SK-N-SH (cell line): Measurements from ENCODE around the gene METTL9. TPM values are rescaled to one million over a fixed set of nuclear protein-coding genes. Genes with fewer than 3 reads are reported as not detected.
"Not testable (repeated sequence)": the region's sequence is repeated elsewhere in the genome, so short reads cannot be mapped to it uniquely, and the experiment has no call there.

ENCODE experiments used
- CTCF ChIA-PET: fragments of 300-600, 350-600 bp; formaldehyde crosslinking; extraction: SDS; loops from one replicate; lab custom pipeline; 2021; lab: Yijun Ruan, JAX
- POLR2A ChIA-PET: fragments of 350-600 bp; sonication (Branson Sonifier 250); formaldehyde crosslinking; extraction: SDS; loops from one replicate; lab custom pipeline; 2020; ENCODE audit warnings: antibody characterized with exemption, inconsistent platforms; lab: Yijun Ruan, JAX
- DNase-seq: peaks from one replicate; pipeline ENCODE4 v3.0.0; 2012
- H2AFZ ChIP-seq: fragments of 200-600 bp; sonication (generic); 2 replicates; pipeline ENCODE4 v1.8.1; 2016; ENCODE audit warnings: antibody characterized with exemption, mild to moderate bottlenecking, low read depth
- H3F3A ChIP-seq: fragments of 200-600 bp; sonication (generic); replicated peaks from 2 replicates; pipeline ENCODE3; 2016; ENCODE audit warnings: antibody characterized with exemption, mild to moderate bottlenecking; ENCODE audit not compliant: insufficient read depth
- H3K27ac ChIP-seq, 2 experiments: fragments of 200-500 bp in 1 of 2; fragments of 200-600 bp in 1 of 2; sonication (Bioruptor generic) in 1 of 2; sonication (generic), shearing (Covaris generic) in 1 of 2; 2 replicates each; pipeline versions ENCODE4 v1.5.1 to v1.6.1; 2014 to 2016; ENCODE audit warnings: low read depth in 2 of 2, inconsistent platforms in 1 of 2, low read length in 1 of 2, mild to moderate bottlenecking in 1 of 2, mixed read lengths in 1 of 2
- H3K27me3 ChIP-seq: fragments of 200-600 bp; sonication (generic), shearing (Covaris generic); 2 replicates; pipeline ENCODE4 v1.6.1; 2016; ENCODE audit warnings: mixed run types; ENCODE audit not compliant: insufficient read depth
- H3K36me3 ChIP-seq, 2 experiments: fragments of 200-500 bp in 1 of 2; fragments of 200-600 bp in 1 of 2; sonication (Bioruptor generic) in 1 of 2; sonication (generic) in 1 of 2; replicated peaks in 1 of 2; 2 replicates each; pipeline versions ENCODE3 to v1.5.1; 2014 to 2016; ENCODE audit warnings: low read length in 1 of 2, mild to moderate bottlenecking in 1 of 2; ENCODE audit not compliant: insufficient read depth in 2 of 2, control insufficient read depth in 1 of 2
- H3K4me1 ChIP-seq, 2 experiments: fragments of 200-500 bp in 1 of 2; fragments of 200-600 bp in 1 of 2; sonication (Bioruptor generic) in 1 of 2; sonication (generic), shearing (Covaris generic) in 1 of 2; 2 replicates each; pipeline versions ENCODE4 v1.5.1 to v1.6.1; 2014 to 2016; ENCODE audit warnings: low read depth in 1 of 2, low read length in 1 of 2, mixed run types in 1 of 2; ENCODE audit not compliant: insufficient read depth in 2 of 2, control insufficient read depth in 1 of 2
- H3K4me2 ChIP-seq: fragments of 200-600 bp; sonication (generic), shearing (Covaris generic); 2 replicates; pipeline ENCODE4 v1.6.1; 2017; ENCODE audit warnings: mixed run types
- H3K4me3 ChIP-seq, 2 experiments: fragments of 200-500 bp in 1 of 2; fragments of 200-600 bp in 1 of 2; sonication (Bioruptor generic) in 1 of 2; sonication (generic), shearing (Covaris generic) in 1 of 2; 2 replicates each; pipeline versions ENCODE4 v1.5.1 to v1.8.1; 2014 to 2016; ENCODE audit warnings: low read depth in 2 of 2, inconsistent platforms in 1 of 2, low read length in 1 of 2, mild to moderate bottlenecking in 1 of 2, mixed read lengths in 1 of 2, moderate library complexity in 1 of 2
- H3K79me2 ChIP-seq: fragments of 200-600 bp; sonication (generic); 2 replicates; pipeline ENCODE4 v1.8.1; 2017; ENCODE audit warnings: mild to moderate bottlenecking; ENCODE audit not compliant: insufficient read depth
- H3K9ac ChIP-seq: fragments of 200-600 bp; sonication (generic); 2 replicates; pipeline ENCODE4 v1.6.1; 2017; ENCODE audit warnings: mixed run types
- H3K9me2 ChIP-seq: fragments of 200-600 bp; sonication (generic); 2 replicates; pipeline ENCODE4 v1.6.1; 2017; ENCODE audit warnings: mixed run types
- H3K9me3 ChIP-seq: fragments of 200-600 bp; sonication (generic); 2 replicates; pipeline ENCODE4 v1.6.1; 2017; ENCODE audit warnings: mixed run types, mild to moderate bottlenecking, moderate library complexity
- H4K20me1 ChIP-seq: fragments of 200-600 bp; sonication (generic); 2 replicates; pipeline ENCODE4 v1.6.1; 2017; ENCODE audit warnings: mild to moderate bottlenecking, mixed run types; ENCODE audit not compliant: insufficient read depth
- CHD2 ChIP-seq: fragments of 150-350 bp; IDR thresholded peaks from 2 replicates; pipeline ENCODE4 v1.6.1; 2018; ENCODE audit warnings: low read length; ENCODE audit not compliant: partially characterized antibody
- ELF1 ChIP-seq: IDR thresholded peaks from 2 replicates; pipeline ENCODE4 v1.4.0; 2012
- EP300 ChIP-seq, 2 experiments: IDR thresholded peaks; 2 replicates each; pipeline versions ENCODE4 v1.4.0 to v1.6.1; 2012; ENCODE audit warnings: borderline replicate concordance in 1 of 2, low read depth in 1 of 2, low read length in 1 of 2
- EZH2phosphoT487 ChIP-seq: fragments of 200-600 bp; sonication (generic); IDR thresholded peaks from 2 replicates; pipeline ENCODE4 v1.6.1; 2017; ENCODE audit warnings: low read depth, mixed run types, mild to moderate bottlenecking, antibody characterized with exemption, moderate library complexity, borderline replicate concordance
- FOSL2 ChIP-seq: IDR thresholded peaks from 2 replicates; pipeline ENCODE4 v1.4.0; 2012; ENCODE audit warnings: low read depth, mild to moderate bottlenecking, moderate library complexity, borderline replicate concordance
- FOXJ3 ChIP-seq: sonication (generic); formaldehyde crosslinking; IDR thresholded peaks from 2 replicates; pipeline ENCODE4 v1.5.1; 2020; ENCODE audit warnings: mild to moderate bottlenecking, missing genetic modification reagents
- IRF3 ChIP-seq: fragments of 150-350 bp; IDR thresholded peaks from 2 replicates; pipeline ENCODE4 v1.6.1; 2016; ENCODE audit warnings: mild to moderate bottlenecking, low read depth, low read length
- MEF2A ChIP-seq: IDR thresholded peaks from 2 replicates; pipeline ENCODE4 v1.4.0; 2012; ENCODE audit warnings: low read depth, borderline replicate concordance
- NFIC ChIP-seq: IDR thresholded peaks from 2 replicates; pipeline ENCODE4 v1.4.0; 2012; ENCODE audit warnings: borderline replicate concordance
- NRF1 ChIP-seq: IDR thresholded peaks from 2 replicates; pipeline ENCODE4 v1.6.1; 2012; ENCODE audit warnings: low read depth, mild to moderate bottlenecking, low read length
- PBX3 ChIP-seq: IDR thresholded peaks from 2 replicates; pipeline ENCODE4; 2012
- REST ChIP-seq: IDR thresholded peaks from 2 replicates; pipeline ENCODE4 v1.6.1; 2012; ENCODE audit warnings: mild to moderate bottlenecking, low read depth, low read length, moderate library complexity
- RFX5 ChIP-seq: IDR thresholded peaks from 2 replicates; pipeline ENCODE4 v1.6.1; 2012; ENCODE audit warnings: mild to moderate bottlenecking, improper control_type of control experiment, low read length
- RXRA ChIP-seq: IDR thresholded peaks from 2 replicates; pipeline ENCODE4 v1.4.0; 2012; ENCODE audit warnings: low read depth, mild to moderate bottlenecking, borderline replicate concordance
- SIN3A ChIP-seq: IDR thresholded peaks from 2 replicates; pipeline ENCODE4 v1.6.1; 2012; ENCODE audit warnings: low read depth, mild to moderate bottlenecking, low read length, moderate library complexity, borderline replicate concordance
- TCF12 ChIP-seq: IDR thresholded peaks from 2 replicates; pipeline ENCODE4 v1.4.0; 2012
- WGBS: methylation state at CpG from one replicate; pipeline ENCODE4 v1.1.6; 2017; ENCODE audit warnings: low lambda C conversion rate; 5-methylcytosine and 5-hydroxymethylcytosine counted together
- polyA plus RNA-seq, 3 experiments: library from polyadenylated mRNA; depleted of rRNA; stranded (reverse); fragments of >200 nt; gene quantifications; 2 replicates each; pipeline ENCODE4 v1.2.3, GENCODE V29; 2012
- TF ChIP-seq, protein P1 (sequence below): fragments of 150-350 bp; IDR thresholded peaks from 2 replicates; pipeline ENCODE4 v1.6.1; 2017; ENCODE audit warnings: antibody characterized with exemption, low read length, low read depth, borderline replicate concordance

The METTL9 gene
- polyA plus RNA-seq, 1 of the 3 experiments (the other 2 are of a cell fraction) = 70.7 TPM

DNA sequence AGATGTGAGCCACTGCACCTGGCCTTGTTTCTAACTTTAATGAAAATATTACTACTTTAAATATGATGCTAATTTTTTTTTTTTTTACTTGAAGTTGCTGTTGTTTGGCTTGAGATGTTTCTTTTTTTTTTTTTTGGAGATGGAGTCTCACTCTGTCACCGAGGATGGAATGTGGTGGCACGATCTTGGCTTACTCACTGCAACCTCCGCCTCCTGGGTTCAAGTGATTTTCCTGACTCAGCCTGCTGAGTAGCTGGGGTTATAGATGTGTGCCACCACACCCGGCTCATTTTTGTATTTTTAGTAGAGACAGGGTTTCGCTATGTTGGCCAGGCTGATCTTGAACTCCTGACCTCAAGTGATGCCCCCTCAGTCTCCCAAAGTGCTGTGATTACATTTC, 29.4 kb downstream of the METTL9 start:
- no peak for DNase-seq
- CTCF ChIA-PET = interaction anchor here (0.6 to 1.2 kb wide), 2 partner anchors 8 to 1795 kb away, joined by 3 read pairs; no protein-coding TSS in a partner anchor
- Histone ChIP-seq H3K9ac (no peak overlapping the region), H3K4me2 (no peak overlapping the region), H3K27ac (peak overlapping the region in 1 of 2 experiments; percentile 99; a peak in 2 of 4 replicates), H4K20me1 (no peaks in the 10 kb centered on the region), H3K9me2 (no peaks in the 10 kb centered on the region), H3K9me3 (no peaks in the 10 kb centered on the region), H3K4me1 (peaks cover 19 to 20% of the 10 kb centered on the region in 2 experiments), H2AFZ (no peak overlapping the region), H3F3A (peaks cover 39% of the 10 kb centered on the region), H3K79me2 (peaks cover 62% of the 10 kb centered on the region), H3K27me3 (no peaks in the 10 kb centered on the region), H3K36me3 (peaks cover 5 to 36% of the 10 kb centered on the region in 2 experiments), H3K4me3 (no peak overlapping the region)
- TF ChIP-seq MEF2A (no peak), SIN3A (no peak), FOSL2 (no peak), CHD2 (no peak), EZH2phosphoT487 (no peak), NFIC (no peak), RFX5 (no peak), RXRA (no peak), ELF1 (no peak), NRF1 (no peak), IRF3 (no peak), PBX3 (no peak), REST (no peak), FOXJ3 (CRISPR knock-in tag) (no peak), EP300 (IDR thresholded peaks at IDR 0.05; ENCODE audit: borderline replicate concordance in 1 of 2, low read depth in 1 of 2, low read length in 1 of 2) (no peak), TCF12 (no peak)
- TF ChIP-seq, protein P1, sequence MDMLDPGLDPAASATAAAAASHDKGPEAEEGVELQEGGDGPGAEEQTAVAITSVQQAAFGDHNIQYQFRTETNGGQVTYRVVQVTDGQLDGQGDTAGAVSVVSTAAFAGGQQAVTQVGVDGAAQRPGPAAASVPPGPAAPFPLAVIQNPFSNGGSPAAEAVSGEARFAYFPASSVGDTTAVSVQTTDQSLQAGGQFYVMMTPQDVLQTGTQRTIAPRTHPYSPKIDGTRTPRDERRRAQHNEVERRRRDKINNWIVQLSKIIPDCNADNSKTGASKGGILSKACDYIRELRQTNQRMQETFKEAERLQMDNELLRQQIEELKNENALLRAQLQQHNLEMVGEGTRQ = no peak
- POLR2A ChIA-PET = no interaction called here
- 83% methylated on average over 5 of the region's 5 CpGs for WGBS

DNA sequence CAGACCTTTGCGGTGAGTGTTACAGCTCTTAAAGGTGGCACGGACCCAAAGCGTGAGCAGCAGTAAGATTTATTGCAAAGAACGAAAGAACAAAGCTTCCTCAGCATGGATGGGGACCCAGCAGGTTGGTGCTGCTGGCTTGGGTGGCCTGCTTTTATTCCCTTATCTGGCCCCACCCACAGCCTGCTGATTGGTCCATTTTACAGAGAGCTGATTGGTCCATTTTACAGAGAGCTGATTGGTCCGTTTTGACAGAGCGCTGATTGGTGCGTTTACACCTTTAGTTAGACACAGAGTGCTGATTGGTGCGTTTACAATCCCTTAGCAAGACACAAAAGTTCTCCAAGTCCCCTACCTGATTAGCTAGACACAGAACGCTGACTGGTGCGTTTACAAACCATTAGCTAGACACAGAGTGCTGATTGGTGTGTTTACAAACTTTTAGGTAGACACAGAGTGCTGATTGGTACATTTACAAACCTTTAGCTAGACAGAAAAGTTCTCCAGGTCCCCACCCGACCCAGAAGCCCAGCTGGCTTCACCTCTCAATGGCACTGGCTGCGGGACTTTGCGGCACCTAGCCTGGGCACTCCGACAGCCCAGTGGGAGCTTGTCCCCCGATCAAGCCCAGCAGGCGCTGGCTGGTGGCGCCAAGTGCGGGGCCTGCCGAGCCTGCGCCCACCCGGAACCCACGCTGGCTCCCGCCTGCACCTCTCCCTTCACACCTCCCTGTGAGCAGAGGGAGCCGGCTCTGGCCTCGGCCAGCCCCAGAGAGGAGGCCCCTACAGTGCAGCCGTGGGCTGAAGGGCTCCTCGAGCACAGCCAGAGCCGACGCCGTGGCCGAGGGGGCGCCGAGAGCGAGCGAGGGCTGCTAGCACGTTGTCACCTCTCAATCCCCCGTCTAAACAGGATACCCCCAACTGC, 30.5 kb downstream of the METTL9 start:
- H2AFZ ChIP-seq, DNase-seq, H3K9me2 ChIP-seq, H3K27ac ChIP-seq, H3K27me3 ChIP-seq, H3K4me3 ChIP-seq, POLR2A ChIA-PET, H3K9me3 ChIP-seq, H4K20me1 ChIP-seq, H3K9ac ChIP-seq, H3K4me2 ChIP-seq: not testable (repeated sequence)
- Histone ChIP-seq H3K79me2 (peaks cover 52% of the 10 kb centered on the region), H3K36me3 (peaks cover 9 to 35% of the 10 kb centered on the region in 2 experiments), H3K4me1 (peaks cover 18 to 20% of the 10 kb centered on the region in 2 experiments), H3F3A (peaks cover 33% of the 10 kb centered on the region)
- WGBS = 96% methylated on average over 10 of the region's 37 CpGs
- CTCF ChIA-PET = interaction anchor here (1.2 to 2.0 kb wide), 3 partner anchors 9 to 27 kb away, joined by 3 to 7 read pairs (median 6); no protein-coding TSS in a partner anchor
